H9 (cell line): ENCODE measurements around the gene FOXN4. TPM values are rescaled to one million over a fixed set of nuclear protein-coding genes. Genes with fewer than 3 reads are reported as not detected.

Experiments
- DNase-seq: peaks from one replicate; pipeline ENCODE4 v3.0.0-alpha.2; 2017
- H2AFZ ChIP-seq: one replicate; pipeline ENCODE4 v1.6.1; 2013; ENCODE audit warnings: mild to moderate bottlenecking, low read length, control low read depth, moderate library complexity
- H2AK5ac ChIP-seq: 2 replicates; pipeline ENCODE4 v1.6.1; 2013; ENCODE audit warnings: low read length, control low read depth, mixed read lengths; ENCODE audit not compliant: insufficient read length
- H2BK120ac ChIP-seq: one replicate; pipeline ENCODE4 v1.6.1; 2013; ENCODE audit warnings: low read depth, mild to moderate bottlenecking, low read length, control low read depth, inconsistent platforms; ENCODE audit not compliant: poor library complexity, severe bottlenecking
- H2BK12ac ChIP-seq: 2 replicates; pipeline ENCODE4 v1.6.1; 2013; ENCODE audit warnings: low read length, control low read depth, mixed read lengths, low read depth; ENCODE audit not compliant: insufficient read length
- H2BK15ac ChIP-seq: 2 replicates; pipeline ENCODE4 v1.6.1; 2013; ENCODE audit warnings: low read depth, low read length, control low read depth
- H2BK20ac ChIP-seq: one replicate; pipeline ENCODE4 v1.6.1; 2013; ENCODE audit warnings: low read depth, mild to moderate bottlenecking, low read length, control low read depth, inconsistent platforms; ENCODE audit not compliant: poor library complexity, severe bottlenecking
- H2BK5ac ChIP-seq: 2 replicates; pipeline ENCODE4 v1.6.1; 2013; ENCODE audit warnings: low read length, control low read depth, mixed read lengths; ENCODE audit not compliant: insufficient read length
- H3K14ac ChIP-seq: 2 replicates; pipeline ENCODE4 v1.6.1; 2013; ENCODE audit warnings: low read length, control low read depth; ENCODE audit not compliant: insufficient read depth
- H3K18ac ChIP-seq: 2 replicates; pipeline ENCODE4 v1.6.1; 2013; ENCODE audit warnings: low read depth, mild to moderate bottlenecking, mixed read lengths, low read length, control low read depth; ENCODE audit not compliant: insufficient read length
- H3K23ac ChIP-seq: 2 replicates; pipeline ENCODE4 v1.6.1; 2013; ENCODE audit warnings: low read length, control low read depth, mixed read lengths, low read depth; ENCODE audit not compliant: insufficient read length
- H3K23me2 ChIP-seq: 2 replicates; pipeline ENCODE4 v1.6.1; 2013; ENCODE audit warnings: low read depth, mild to moderate bottlenecking, mixed read lengths, low read length, control low read depth; ENCODE audit not compliant: insufficient read length, poor library complexity, severe bottlenecking
- H3K27ac ChIP-seq: 2 replicates; pipeline ENCODE4 v1.5.1; 2013; ENCODE audit warnings: low read length, control low read depth, mixed read lengths, low read depth; ENCODE audit not compliant: insufficient read length
- H3K27me3 ChIP-seq: 2 replicates; pipeline ENCODE4 v1.6.1; 2013; ENCODE audit warnings: low read length, control low read depth, inconsistent platforms; ENCODE audit not compliant: insufficient read depth
- H3K4ac ChIP-seq: 2 replicates; pipeline ENCODE4 v1.6.1; 2013; ENCODE audit warnings: low read depth, mild to moderate bottlenecking, control low read depth, inconsistent platforms, low read length, moderate library complexity
- H3K4me1 ChIP-seq: 2 replicates; pipeline ENCODE4 v1.6.1; 2013; ENCODE audit warnings: low read length, control low read depth, inconsistent platforms; ENCODE audit not compliant: insufficient read depth
- H3K4me2 ChIP-seq: 2 replicates; pipeline ENCODE4 v1.6.1; 2013; ENCODE audit warnings: low read length, control low read depth, mixed read lengths; ENCODE audit not compliant: insufficient read length, insufficient read depth
- H3K56ac ChIP-seq: 2 replicates; pipeline ENCODE4 v1.6.1; 2013; ENCODE audit warnings: low read depth, mild to moderate bottlenecking, mixed read lengths, low read length, control low read depth; ENCODE audit not compliant: insufficient read length
- H3K79me1 ChIP-seq: 2 replicates; pipeline ENCODE4 v1.6.1; 2013; ENCODE audit warnings: low read depth, mild to moderate bottlenecking, moderate library complexity, low read length, control low read depth, inconsistent platforms; ENCODE audit not compliant: insufficient read depth, poor library complexity, severe bottlenecking
- H3K79me2 ChIP-seq: 2 replicates; pipeline ENCODE4 v1.6.1; 2013; ENCODE audit warnings: low read length, control low read depth, inconsistent platforms; ENCODE audit not compliant: insufficient read depth
- H3K9ac ChIP-seq: 2 replicates; pipeline ENCODE4 v1.6.1; 2013; ENCODE audit warnings: low read length, control low read depth, mixed read lengths; ENCODE audit not compliant: insufficient read length; ENCODE audit errors: extremely low read depth
- H3K9me3 ChIP-seq: one replicate; pipeline ENCODE4 v1.6.1; 2013; ENCODE audit warnings: low read depth, low read length, inconsistent platforms; ENCODE audit not compliant: control insufficient read depth
- H3T11ph ChIP-seq: one replicate; pipeline ENCODE4 v1.6.1; 2013; ENCODE audit warnings: mild to moderate bottlenecking, low read length, control low read depth, inconsistent platforms
- H4K20me1 ChIP-seq: one replicate; pipeline ENCODE4 v1.6.1; 2013; ENCODE audit not compliant: control insufficient read depth, insufficient read length, insufficient read depth
- H4K5ac ChIP-seq: 2 replicates; pipeline ENCODE4 v1.6.1; 2013; ENCODE audit warnings: low read depth, mild to moderate bottlenecking, mixed read lengths, low read length, control low read depth; ENCODE audit not compliant: insufficient read length
- H4K8ac ChIP-seq: replicated peaks from 2 replicates; pipeline ENCODE4 v1.6.1; 2013; ENCODE audit warnings: low read length, control low read depth, mixed read lengths, low read depth; ENCODE audit not compliant: insufficient read length
- H4K91ac ChIP-seq: 2 replicates; pipeline ENCODE4 v1.6.1; 2013; ENCODE audit warnings: low read depth, mild to moderate bottlenecking, moderate library complexity, mixed read lengths, low read length, control low read depth; ENCODE audit not compliant: insufficient read length
- H3K27ac Mint-ChIP-seq, 3 experiments: 2 replicates in 2 of 3; 3 replicates in 1 of 3; pipeline ENCODE4 v1.8.0; 2020 to 2021; ENCODE audit warnings: mixed read lengths in 3 of 3, mild to moderate bottlenecking in 1 of 3, moderate library complexity in 1 of 3
- H3K27me3 Mint-ChIP-seq: 2 replicates; pipeline ENCODE4 v1.8.0; 2021; ENCODE audit warnings: low read depth, mild to moderate bottlenecking, moderate library complexity, mixed read lengths
- H3K36me3 Mint-ChIP-seq, 3 experiments: 2 replicates in 2 of 3; 3 replicates in 1 of 3; pipeline ENCODE4 v1.8.0; 2020 to 2021; ENCODE audit warnings: low read depth in 3 of 3, mixed read lengths in 3 of 3; ENCODE audit not compliant: insufficient read depth in 1 of 3
- H3K4me1 Mint-ChIP-seq, 2 experiments: 2 replicates each; pipeline ENCODE4 v1.8.0; 2020; ENCODE audit warnings: mixed read lengths in 2 of 2
- H3K4me3 Mint-ChIP-seq, 2 experiments: 2 replicates in 1 of 2; 3 replicates in 1 of 2; pipeline ENCODE4 v1.8.0; 2020 to 2021; ENCODE audit warnings: mild to moderate bottlenecking in 2 of 2, mixed read lengths in 2 of 2, moderate library complexity in 1 of 2
- H3K9me3 Mint-ChIP-seq, 2 experiments: 2 replicates in 1 of 2; 3 replicates in 1 of 2; pipeline ENCODE4 v1.8.0; 2020; ENCODE audit warnings: mild to moderate bottlenecking in 2 of 2, mixed read lengths in 2 of 2, moderate library complexity in 1 of 2
- WGBS: extraction: QIAGEN DNeasy Blood & Tissue Kit; methylation state at CpG from one replicate; pipeline ENCODE4 v1.1.7; 2013; ENCODE audit warnings: missing lambda C conversion rate, low lambda C conversion rate, mixed read lengths; ENCODE audit not compliant: insufficient read length; ENCODE audit errors: extremely low coverage; 5-methylcytosine and 5-hydroxymethylcytosine counted together
- total RNA-seq: library from RNA; stranded (reverse); gene quantifications from 2 replicates; pipeline ENCODE4 v1.2.1, GENCODE V29; 2021
- TF ChIP-seq, protein P1 (sequence below): fragments of 200-600 bp; sonication (generic); conservative IDR thresholded peaks from 3 replicates; pipeline ENCODE4 v1.8.0; 2021; ENCODE audit warnings: antibody characterized with exemption, mild to moderate bottlenecking

Gene FOXN4
- total RNA-seq, 1 experiment from 2014 or later = 0.39 TPM

DNA sequence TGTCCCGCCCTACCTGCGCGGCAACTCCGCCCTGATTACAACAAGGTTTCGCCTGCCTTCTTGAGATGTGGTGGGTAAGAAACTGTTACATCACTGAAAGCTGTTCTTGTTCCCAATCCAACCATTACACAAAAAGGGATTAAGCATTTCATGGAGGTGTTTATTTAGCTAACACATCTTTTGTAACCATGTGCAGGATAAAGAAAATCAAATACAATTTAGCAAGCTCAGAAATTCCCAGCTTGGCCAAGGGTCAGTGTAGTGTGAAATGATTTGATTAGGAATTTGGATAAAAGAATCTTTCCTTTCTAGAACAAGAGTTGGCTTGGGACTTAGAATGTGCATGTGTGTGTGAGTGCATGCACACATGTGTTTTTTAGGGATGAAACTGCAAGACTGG lies 6.3 kb downstream of the FOXN4 start:
- Mint-ChIP-seq H3K27me3 (peaks cover 33% of the 10 kb centered on the region), H3K36me3 (no peaks in the 10 kb centered on the region), H3K4me1 (peaks cover 4 to 6% of the 10 kb centered on the region in 2 experiments; a peak in 1 of 4 replicates), H3K4me3 (no peak overlapping the region), H3K27ac (no peak overlapping the region), H3K9me3 (no peaks in the 10 kb centered on the region)
- H2AFZ ChIP-seq = no peak overlapping the region
- H4K8ac ChIP-seq = no peak overlapping the region
- H3K79me1 ChIP-seq = no peaks in the 10 kb centered on the region
- H3K9me3 ChIP-seq = no peaks in the 10 kb centered on the region
- H4K91ac ChIP-seq = no peak overlapping the region
- no peak overlapping the region for H2BK5ac ChIP-seq
- H2BK20ac ChIP-seq = no peak overlapping the region
- DNase-seq = no peak
- H3K4me1 ChIP-seq = no peaks in the 10 kb centered on the region; the same call in 1 of the 2 replicates
- H3K4me2 ChIP-seq = no peak overlapping the region
- WGBS = no CpG with 5 or more reads among the region's 5 CpGs
- no peak overlapping the region for H3K23ac ChIP-seq
- no peak overlapping the region for H3K56ac ChIP-seq
- no peak overlapping the region for H2BK12ac ChIP-seq
- TF ChIP-seq, protein P1, sequence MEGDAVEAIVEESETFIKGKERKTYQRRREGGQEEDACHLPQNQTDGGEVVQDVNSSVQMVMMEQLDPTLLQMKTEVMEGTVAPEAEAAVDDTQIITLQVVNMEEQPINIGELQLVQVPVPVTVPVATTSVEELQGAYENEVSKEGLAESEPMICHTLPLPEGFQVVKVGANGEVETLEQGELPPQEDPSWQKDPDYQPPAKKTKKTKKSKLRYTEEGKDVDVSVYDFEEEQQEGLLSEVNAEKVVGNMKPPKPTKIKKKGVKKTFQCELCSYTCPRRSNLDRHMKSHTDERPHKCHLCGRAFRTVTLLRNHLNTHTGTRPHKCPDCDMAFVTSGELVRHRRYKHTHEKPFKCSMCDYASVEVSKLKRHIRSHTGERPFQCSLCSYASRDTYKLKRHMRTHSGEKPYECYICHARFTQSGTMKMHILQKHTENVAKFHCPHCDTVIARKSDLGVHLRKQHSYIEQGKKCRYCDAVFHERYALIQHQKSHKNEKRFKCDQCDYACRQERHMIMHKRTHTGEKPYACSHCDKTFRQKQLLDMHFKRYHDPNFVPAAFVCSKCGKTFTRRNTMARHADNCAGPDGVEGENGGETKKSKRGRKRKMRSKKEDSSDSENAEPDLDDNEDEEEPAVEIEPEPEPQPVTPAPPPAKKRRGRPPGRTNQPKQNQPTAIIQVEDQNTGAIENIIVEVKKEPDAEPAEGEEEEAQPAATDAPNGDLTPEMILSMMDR = no peak
- no peak overlapping the region for H3K27ac ChIP-seq
- H2AK5ac ChIP-seq = no peak overlapping the region
- no peak overlapping the region for H3K14ac ChIP-seq
- H2BK120ac ChIP-seq = no peak overlapping the region
- H2BK15ac ChIP-seq = no peak overlapping the region
- no peak overlapping the region for H4K5ac ChIP-seq
- H3T11ph ChIP-seq = no peak overlapping the region
- H3K27me3 ChIP-seq = peaks cover 5% of the 10 kb centered on the region; the same call in 1 of the 2 replicates
- H3K9ac ChIP-seq = no peak overlapping the region
- no peaks in the 10 kb centered on the region for H3K79me2 ChIP-seq
- H3K4ac ChIP-seq = no peak overlapping the region
- no peaks in the 10 kb centered on the region for H3K23me2 ChIP-seq
- no peak overlapping the region for H3K18ac ChIP-seq
- H4K20me1 ChIP-seq = no peaks in the 10 kb centered on the region
